H9 (cell line): Measurements from ENCODE around the gene TCF15. TPM values are rescaled to one million over a fixed set of nuclear protein-coding genes. Genes with fewer than 3 reads are reported as not detected.

ENCODE experiments used
- DNase-seq: peaks from one replicate; pipeline ENCODE4 v3.0.0-alpha.2; 2017
- H2AFZ ChIP-seq: one replicate; pipeline ENCODE4 v1.6.1; 2013; ENCODE audit warnings: mild to moderate bottlenecking, low read length, control low read depth, moderate library complexity
- H2AK5ac ChIP-seq: 2 replicates; pipeline ENCODE4 v1.6.1; 2013; ENCODE audit warnings: low read length, control low read depth, mixed read lengths; ENCODE audit not compliant: insufficient read length
- H2BK120ac ChIP-seq: one replicate; pipeline ENCODE4 v1.6.1; 2013; ENCODE audit warnings: low read depth, mild to moderate bottlenecking, low read length, control low read depth, inconsistent platforms; ENCODE audit not compliant: poor library complexity, severe bottlenecking
- H2BK12ac ChIP-seq: 2 replicates; pipeline ENCODE4 v1.6.1; 2013; ENCODE audit warnings: low read length, control low read depth, mixed read lengths, low read depth; ENCODE audit not compliant: insufficient read length
- H2BK15ac ChIP-seq: 2 replicates; pipeline ENCODE4 v1.6.1; 2013; ENCODE audit warnings: low read depth, low read length, control low read depth
- H2BK20ac ChIP-seq: one replicate; pipeline ENCODE4 v1.6.1; 2013; ENCODE audit warnings: low read depth, mild to moderate bottlenecking, low read length, control low read depth, inconsistent platforms; ENCODE audit not compliant: poor library complexity, severe bottlenecking
- H2BK5ac ChIP-seq: 2 replicates; pipeline ENCODE4 v1.6.1; 2013; ENCODE audit warnings: low read length, control low read depth, mixed read lengths; ENCODE audit not compliant: insufficient read length
- H3K14ac ChIP-seq: 2 replicates; pipeline ENCODE4 v1.6.1; 2013; ENCODE audit warnings: low read length, control low read depth; ENCODE audit not compliant: insufficient read depth
- H3K18ac ChIP-seq: 2 replicates; pipeline ENCODE4 v1.6.1; 2013; ENCODE audit warnings: low read depth, mild to moderate bottlenecking, mixed read lengths, low read length, control low read depth; ENCODE audit not compliant: insufficient read length
- H3K23ac ChIP-seq: 2 replicates; pipeline ENCODE4 v1.6.1; 2013; ENCODE audit warnings: low read length, control low read depth, mixed read lengths, low read depth; ENCODE audit not compliant: insufficient read length
- H3K23me2 ChIP-seq: 2 replicates; pipeline ENCODE4 v1.6.1; 2013; ENCODE audit warnings: low read depth, mild to moderate bottlenecking, mixed read lengths, low read length, control low read depth; ENCODE audit not compliant: insufficient read length, poor library complexity, severe bottlenecking
- H3K27ac ChIP-seq: 2 replicates; pipeline ENCODE4 v1.5.1; 2013; ENCODE audit warnings: low read length, control low read depth, mixed read lengths, low read depth; ENCODE audit not compliant: insufficient read length
- H3K27me3 ChIP-seq: 2 replicates; pipeline ENCODE4 v1.6.1; 2013; ENCODE audit warnings: low read length, control low read depth, inconsistent platforms; ENCODE audit not compliant: insufficient read depth
- H3K4ac ChIP-seq: 2 replicates; pipeline ENCODE4 v1.6.1; 2013; ENCODE audit warnings: low read depth, mild to moderate bottlenecking, control low read depth, inconsistent platforms, low read length, moderate library complexity
- H3K4me1 ChIP-seq: 2 replicates; pipeline ENCODE4 v1.6.1; 2013; ENCODE audit warnings: low read length, control low read depth, inconsistent platforms; ENCODE audit not compliant: insufficient read depth
- H3K4me2 ChIP-seq: 2 replicates; pipeline ENCODE4 v1.6.1; 2013; ENCODE audit warnings: low read length, control low read depth, mixed read lengths; ENCODE audit not compliant: insufficient read length, insufficient read depth
- H3K56ac ChIP-seq: 2 replicates; pipeline ENCODE4 v1.6.1; 2013; ENCODE audit warnings: low read depth, mild to moderate bottlenecking, mixed read lengths, low read length, control low read depth; ENCODE audit not compliant: insufficient read length
- H3K79me1 ChIP-seq: 2 replicates; pipeline ENCODE4 v1.6.1; 2013; ENCODE audit warnings: low read depth, mild to moderate bottlenecking, moderate library complexity, low read length, control low read depth, inconsistent platforms; ENCODE audit not compliant: insufficient read depth, poor library complexity, severe bottlenecking
- H3K79me2 ChIP-seq: 2 replicates; pipeline ENCODE4 v1.6.1; 2013; ENCODE audit warnings: low read length, control low read depth, inconsistent platforms; ENCODE audit not compliant: insufficient read depth
- H3K9ac ChIP-seq: 2 replicates; pipeline ENCODE4 v1.6.1; 2013; ENCODE audit warnings: low read length, control low read depth, mixed read lengths; ENCODE audit not compliant: insufficient read length; ENCODE audit errors: extremely low read depth
- H3K9me3 ChIP-seq: one replicate; pipeline ENCODE4 v1.6.1; 2013; ENCODE audit warnings: low read depth, low read length, inconsistent platforms; ENCODE audit not compliant: control insufficient read depth
- H3T11ph ChIP-seq: one replicate; pipeline ENCODE4 v1.6.1; 2013; ENCODE audit warnings: mild to moderate bottlenecking, low read length, control low read depth, inconsistent platforms
- H4K20me1 ChIP-seq: one replicate; pipeline ENCODE4 v1.6.1; 2013; ENCODE audit not compliant: control insufficient read depth, insufficient read length, insufficient read depth
- H4K5ac ChIP-seq: 2 replicates; pipeline ENCODE4 v1.6.1; 2013; ENCODE audit warnings: low read depth, mild to moderate bottlenecking, mixed read lengths, low read length, control low read depth; ENCODE audit not compliant: insufficient read length
- H4K8ac ChIP-seq: replicated peaks from 2 replicates; pipeline ENCODE4 v1.6.1; 2013; ENCODE audit warnings: low read length, control low read depth, mixed read lengths, low read depth; ENCODE audit not compliant: insufficient read length
- H4K91ac ChIP-seq: 2 replicates; pipeline ENCODE4 v1.6.1; 2013; ENCODE audit warnings: low read depth, mild to moderate bottlenecking, moderate library complexity, mixed read lengths, low read length, control low read depth; ENCODE audit not compliant: insufficient read length
- H3K27ac Mint-ChIP-seq, 3 experiments: 2 replicates in 2 of 3; 3 replicates in 1 of 3; pipeline ENCODE4 v1.8.0; 2020 to 2021; ENCODE audit warnings: mixed read lengths in 3 of 3, mild to moderate bottlenecking in 1 of 3, moderate library complexity in 1 of 3
- H3K27me3 Mint-ChIP-seq: 2 replicates; pipeline ENCODE4 v1.8.0; 2021; ENCODE audit warnings: low read depth, mild to moderate bottlenecking, moderate library complexity, mixed read lengths
- H3K36me3 Mint-ChIP-seq, 3 experiments: 2 replicates in 2 of 3; 3 replicates in 1 of 3; pipeline ENCODE4 v1.8.0; 2020 to 2021; ENCODE audit warnings: low read depth in 3 of 3, mixed read lengths in 3 of 3; ENCODE audit not compliant: insufficient read depth in 1 of 3
- H3K4me1 Mint-ChIP-seq, 2 experiments: 2 replicates each; pipeline ENCODE4 v1.8.0; 2020; ENCODE audit warnings: mixed read lengths in 2 of 2
- H3K4me3 Mint-ChIP-seq, 2 experiments: 2 replicates in 1 of 2; 3 replicates in 1 of 2; pipeline ENCODE4 v1.8.0; 2020 to 2021; ENCODE audit warnings: mild to moderate bottlenecking in 2 of 2, mixed read lengths in 2 of 2, moderate library complexity in 1 of 2
- H3K9me3 Mint-ChIP-seq, 2 experiments: 2 replicates in 1 of 2; 3 replicates in 1 of 2; pipeline ENCODE4 v1.8.0; 2020; ENCODE audit warnings: mild to moderate bottlenecking in 2 of 2, mixed read lengths in 2 of 2, moderate library complexity in 1 of 2
- WGBS: extraction: QIAGEN DNeasy Blood & Tissue Kit; methylation state at CpG from one replicate; pipeline ENCODE4 v1.1.7; 2013; ENCODE audit warnings: missing lambda C conversion rate, low lambda C conversion rate, mixed read lengths; ENCODE audit not compliant: insufficient read length; ENCODE audit errors: extremely low coverage; 5-methylcytosine and 5-hydroxymethylcytosine counted together
- total RNA-seq: library from RNA; stranded (reverse); gene quantifications from 2 replicates; pipeline ENCODE4 v1.2.1, GENCODE V29; 2021
- TF ChIP-seq, protein P1 (sequence below): fragments of 200-600 bp; sonication (generic); conservative IDR thresholded peaks from 3 replicates; pipeline ENCODE4 v1.8.0; 2021; ENCODE audit warnings: antibody characterized with exemption, mild to moderate bottlenecking

The TCF15 gene
- total RNA-seq, 1 experiment from 2014 or later: 2.0 TPM

DNA sequence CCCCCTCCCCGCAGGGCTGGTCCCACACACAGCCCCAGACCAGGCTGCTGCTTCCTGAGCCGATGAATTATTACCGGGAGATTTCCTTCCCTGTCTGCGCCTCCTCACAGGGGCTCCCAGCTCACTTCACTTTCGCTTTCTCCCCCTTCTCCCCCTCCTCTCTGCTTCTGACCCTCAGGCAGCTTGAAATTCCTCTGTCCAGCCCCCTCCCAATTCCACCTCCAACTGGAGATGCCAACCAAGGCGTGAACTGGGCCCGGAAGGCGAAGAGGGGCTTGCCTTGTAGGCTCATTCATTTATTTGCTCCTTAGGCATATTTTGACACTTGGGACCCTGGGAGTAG lies 1.7 kb upstream of the TCF15 start:
- Histone ChIP-seq H4K20me1 (peaks cover 3% of the 10 kb centered on the region), H3K4me2 (no peak overlapping the region), H3T11ph (no peak overlapping the region), H4K91ac (no peak overlapping the region), H2AK5ac (no peak overlapping the region), H3K4me1 (no peaks in the 10 kb centered on the region), H2BK20ac (no peak overlapping the region), H3K4ac (no peak overlapping the region), H3K27ac (no peak overlapping the region), H3K14ac (no peak overlapping the region), H2BK15ac (no peak overlapping the region), H3K56ac (no peak overlapping the region), H2AFZ (no peak overlapping the region), H2BK5ac (no peak overlapping the region), H3K9ac (no peak overlapping the region), H3K79me2 (no peaks in the 10 kb centered on the region), H3K27me3 (peaks cover 12% of the 10 kb centered on the region; the same call in 1 of the 2 replicates), H3K23ac (no peak overlapping the region), H3K9me3 (no peaks in the 10 kb centered on the region), H3K79me1 (no peaks in the 10 kb centered on the region), H3K23me2 (peaks cover 8% of the 10 kb centered on the region), H2BK12ac (no peak overlapping the region), H3K18ac (no peak overlapping the region), H4K8ac (no peak overlapping the region), H2BK120ac (no peak overlapping the region), H4K5ac (no peak overlapping the region)
- Mint-ChIP-seq H3K36me3 (0 out of 7 replicates have a peak, but pooled peaks cover 0 to 2% (median 0%) of the 10 kb centered on the region in 3 experiments), H3K4me3 (no peak overlapping the region), H3K27me3 (peaks cover 54% of the 10 kb centered on the region), H3K9me3 (no peaks in the 10 kb centered on the region), H3K4me1 (peaks cover 7 to 37% of the 10 kb centered on the region in 2 experiments), H3K27ac (no peak overlapping the region)
- WGBS: no CpG with 5 or more reads among the region's 8 CpGs
- TF ChIP-seq, protein P1, sequence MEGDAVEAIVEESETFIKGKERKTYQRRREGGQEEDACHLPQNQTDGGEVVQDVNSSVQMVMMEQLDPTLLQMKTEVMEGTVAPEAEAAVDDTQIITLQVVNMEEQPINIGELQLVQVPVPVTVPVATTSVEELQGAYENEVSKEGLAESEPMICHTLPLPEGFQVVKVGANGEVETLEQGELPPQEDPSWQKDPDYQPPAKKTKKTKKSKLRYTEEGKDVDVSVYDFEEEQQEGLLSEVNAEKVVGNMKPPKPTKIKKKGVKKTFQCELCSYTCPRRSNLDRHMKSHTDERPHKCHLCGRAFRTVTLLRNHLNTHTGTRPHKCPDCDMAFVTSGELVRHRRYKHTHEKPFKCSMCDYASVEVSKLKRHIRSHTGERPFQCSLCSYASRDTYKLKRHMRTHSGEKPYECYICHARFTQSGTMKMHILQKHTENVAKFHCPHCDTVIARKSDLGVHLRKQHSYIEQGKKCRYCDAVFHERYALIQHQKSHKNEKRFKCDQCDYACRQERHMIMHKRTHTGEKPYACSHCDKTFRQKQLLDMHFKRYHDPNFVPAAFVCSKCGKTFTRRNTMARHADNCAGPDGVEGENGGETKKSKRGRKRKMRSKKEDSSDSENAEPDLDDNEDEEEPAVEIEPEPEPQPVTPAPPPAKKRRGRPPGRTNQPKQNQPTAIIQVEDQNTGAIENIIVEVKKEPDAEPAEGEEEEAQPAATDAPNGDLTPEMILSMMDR: no peak
- no peak for DNase-seq
